HG03095 (cell line): ENCODE data around the gene IGSF9.
"Not testable (repeated sequence)": the region's sequence is repeated elsewhere in the genome, so short reads cannot be mapped to it uniquely, and the experiment has no call there.

Source experiments
- ATAC-seq: cut with Tn5 transposase; IDR thresholded peaks from one replicate; pipeline ENCODE4 v1.9.1; 2021; ENCODE audit warnings: moderate library complexity; ENCODE audit not compliant: unreplicated experiment

The IGSF9 gene

DNA sequence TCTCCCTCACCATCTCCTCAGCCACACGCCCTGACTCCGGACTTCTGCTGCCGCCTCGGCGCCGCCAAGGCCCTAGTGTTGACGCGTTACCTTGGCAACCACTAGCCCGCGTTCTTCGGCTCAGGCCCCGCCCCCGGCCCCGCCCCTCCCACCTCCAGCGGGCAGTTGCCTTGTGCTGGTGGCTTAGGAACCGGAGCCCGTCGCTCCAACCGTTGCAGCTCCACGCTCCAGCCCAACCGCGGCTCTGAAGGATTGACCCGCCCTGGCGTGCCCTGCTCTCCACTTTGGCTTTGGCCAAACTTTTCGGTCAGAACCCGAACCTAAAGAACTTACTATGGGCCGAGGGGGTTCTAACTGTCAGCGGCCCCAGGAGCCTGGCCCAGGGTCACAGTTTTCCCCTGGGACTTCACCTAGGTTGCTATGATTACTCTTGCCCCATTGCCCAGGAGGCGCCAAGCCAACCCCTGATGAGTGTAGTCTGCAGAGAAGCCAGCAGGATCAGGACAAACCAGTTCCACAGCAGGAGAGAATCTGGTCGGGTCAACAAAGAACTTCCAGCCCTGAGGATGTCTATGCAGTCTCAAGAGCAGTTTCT, 45.2 kb downstream of the IGSF9 start, which contains the start of gene CFAP45:
Gene CFAP45 (minus strand): TSS at position 80 of the 595 bp plus-strand sequence. CDS start 67 bp downstream, at position 13.
- ATAC-seq = no peak

- not testable (repeated sequence) for ATAC-seq
Measured at GRCh38 chr1:159899634-159900033, 45.8 kb downstream of the IGSF9 start.

GRCh38 chr1:159898527-159898926, 46.9 kb downstream of the IGSF9 start:
- no peak for ATAC-seq

- ATAC-seq = no peak
Measured at GRCh38 chr1:159897962-159898361, 47.5 kb downstream of the IGSF9 start.

- no peak for ATAC-seq
Measured at GRCh38 chr1:159896546-159896930, 48.9 kb downstream of the IGSF9 start.

GRCh38 chr1:159895836-159896545, 49.4 kb downstream of the IGSF9 start:
- no peak for ATAC-seq

- ATAC-seq = no peak
Measured at GRCh38 chr1:159895286-159895685, 50.1 kb downstream of the IGSF9 start.

DNA sequence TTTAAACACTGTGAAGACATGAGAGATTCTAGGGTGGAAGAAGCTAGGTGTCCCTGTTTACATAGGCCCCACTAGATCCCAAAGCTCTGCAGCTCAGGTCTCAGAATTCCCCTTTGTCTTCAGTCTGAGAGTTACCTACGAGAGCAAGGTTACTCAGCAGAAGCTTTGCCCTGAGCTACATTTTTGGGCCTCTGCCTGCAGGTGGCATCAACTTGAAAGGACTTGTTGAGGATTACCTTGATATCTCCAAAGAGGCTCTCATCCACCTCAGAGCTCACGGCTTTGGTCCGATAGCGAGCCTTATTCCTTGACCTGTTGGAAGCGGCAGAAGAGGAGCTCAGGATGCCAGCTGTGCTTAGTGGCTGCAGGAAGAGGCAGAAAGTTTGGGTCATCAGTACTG, 52.5 kb downstream of the IGSF9 start:
- ATAC-seq = no peak

GRCh38 chr1:159891275-159892157, 53.9 kb downstream of the IGSF9 start:
- peak; percentile 37 for ATAC-seq

- ATAC-seq = no peak
Measured at GRCh38 chr1:159890390-159890789, 55.0 kb downstream of the IGSF9 start.

DNA sequence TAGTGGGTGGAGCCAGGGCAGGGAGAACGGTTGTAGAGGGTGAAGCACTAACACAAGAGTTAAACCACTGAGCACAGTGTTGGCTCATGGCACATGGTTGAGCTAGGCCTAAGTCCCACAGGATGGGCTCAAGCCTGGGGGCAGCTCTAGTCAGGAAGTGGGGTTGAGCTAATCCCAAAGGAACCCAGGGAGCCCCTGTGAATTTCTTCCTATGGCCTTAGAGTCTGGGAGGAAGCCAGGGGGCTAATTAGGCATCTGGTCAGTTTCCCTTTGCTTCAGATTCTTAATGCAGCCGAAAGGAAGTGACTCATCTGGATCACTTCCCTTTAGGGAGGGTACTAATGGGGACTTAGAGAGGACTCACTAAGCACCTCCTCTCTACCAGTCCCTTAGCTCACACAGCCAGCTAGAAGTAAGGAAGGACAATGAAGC, 55.6 kb downstream of the IGSF9 start:
- peak; percentile 92 for ATAC-seq

DNA sequence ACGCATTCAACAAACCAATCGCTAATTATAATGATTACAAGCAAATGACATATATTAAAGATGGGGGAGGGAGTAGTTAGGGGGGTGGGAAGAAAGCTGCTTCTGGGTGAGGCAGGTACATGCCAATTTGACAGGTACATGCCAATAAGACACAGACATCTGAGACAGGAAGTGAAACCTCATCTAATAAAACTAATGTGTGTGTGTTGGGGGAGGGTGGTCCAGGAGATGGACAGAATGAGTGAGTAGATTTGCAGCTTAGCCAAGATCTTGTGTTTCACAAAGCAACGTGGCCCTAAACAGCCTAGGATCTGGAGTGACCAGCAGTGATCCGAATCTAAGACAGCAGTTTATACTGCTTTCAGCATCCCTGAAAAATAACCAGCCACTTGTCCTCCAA, 56.2 kb downstream of the IGSF9 start:
- ATAC-seq = no peak

GRCh38 chr1:159884296-159884695, 61.1 kb downstream of the IGSF9 start:
- no peak for ATAC-seq

DNA sequence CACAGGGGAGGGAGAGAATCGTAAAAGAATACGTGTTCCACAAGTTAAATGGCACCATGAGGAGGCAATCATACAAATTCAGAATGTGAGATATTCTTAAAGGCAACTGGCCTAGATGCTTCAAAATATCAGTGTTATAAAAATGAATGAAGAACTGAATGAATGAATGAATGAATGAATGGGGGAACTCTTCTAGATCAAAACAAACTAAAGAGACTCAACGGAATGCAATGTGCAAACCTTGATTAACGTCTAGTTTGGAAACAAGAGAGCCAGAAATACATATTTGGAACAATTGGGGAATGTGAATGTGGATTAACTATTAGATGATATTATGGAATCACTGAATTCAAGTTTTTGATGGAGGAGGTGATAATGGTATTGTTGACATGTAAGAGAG, 62.3 kb downstream of the IGSF9 start:
- ATAC-seq = no peak

GRCh38 chr1:159882527-159882862, 62.9 kb downstream of the IGSF9 start:
- ATAC-seq = no peak

- no peak for ATAC-seq
Measured at GRCh38 chr1:159881622-159882526, 63.5 kb downstream of the IGSF9 start.

DNA sequence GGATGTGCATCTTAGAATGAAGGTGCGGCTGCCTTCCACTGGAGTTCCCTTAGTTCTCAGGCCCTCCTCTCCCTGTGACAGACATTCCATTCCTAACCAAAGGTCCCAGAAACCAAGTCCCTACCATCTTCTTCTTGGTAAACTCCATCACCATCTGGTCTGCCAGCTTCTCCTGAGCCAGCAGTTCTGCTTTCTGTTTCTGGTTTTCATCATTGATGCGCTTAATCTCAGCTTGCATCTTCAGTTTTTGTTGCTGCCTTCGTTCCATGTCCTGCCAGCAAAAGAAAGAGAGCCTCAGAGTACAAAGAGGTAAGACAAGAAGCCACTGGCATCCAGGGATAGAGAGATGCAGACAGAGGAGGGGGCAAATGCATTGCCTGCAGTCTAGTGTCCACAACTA, 65.0 kb downstream of the IGSF9 start:
- no peak for ATAC-seq

DNA sequence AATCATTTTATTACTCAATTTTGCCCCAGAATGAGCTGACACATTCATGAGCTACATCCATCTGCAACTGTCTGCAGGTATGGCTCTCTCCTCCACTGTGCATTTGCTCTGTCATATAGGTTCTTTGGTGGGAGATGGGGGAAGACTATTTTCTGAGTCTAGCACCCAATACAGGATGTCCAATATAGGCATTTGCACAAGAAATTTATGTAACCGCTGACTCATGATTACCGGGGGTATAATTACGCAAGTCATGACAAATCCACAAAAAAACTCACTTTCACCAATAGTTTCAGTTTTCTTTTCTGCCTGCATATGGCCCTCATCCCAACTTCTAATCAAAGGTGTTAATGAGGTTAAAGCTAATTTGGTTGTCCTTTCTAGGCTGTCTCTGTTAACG, 65.4 kb downstream of the IGSF9 start:
- ATAC-seq = no peak

DNA sequence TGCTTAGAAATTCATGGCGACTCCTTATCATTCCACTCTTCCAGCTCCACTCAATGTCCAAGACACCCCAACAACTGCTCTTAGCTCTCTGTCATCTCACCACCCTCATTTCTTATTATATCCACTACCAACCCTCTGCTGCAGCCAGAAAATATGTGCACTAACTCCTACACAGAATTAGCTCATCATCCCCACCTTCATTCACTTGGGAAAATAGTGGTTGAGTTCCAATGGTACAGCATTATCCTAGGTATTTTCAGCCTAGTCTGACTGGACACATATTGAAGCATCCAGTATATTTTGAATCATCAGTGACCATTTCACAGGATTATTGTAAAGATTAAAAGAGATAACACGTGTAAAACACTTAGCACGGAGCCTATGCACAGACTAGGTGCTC, 66.3 kb downstream of the IGSF9 start:
- no peak for ATAC-seq

- ATAC-seq = no peak
Measured at GRCh38 chr1:159877695-159878444, 67.5 kb downstream of the IGSF9 start.
